Medulla oblongata (tissue), 1 donor: ENCODE measurements around the gene WBP11.
"Not testable (repeated sequence)": the region's sequence is repeated elsewhere in the genome, so short reads cannot be mapped to it uniquely, and the experiment has no call there.

Experiments
- DNase-seq: peaks from one replicate; pipeline ENCODE4 v3.0.0-alpha.2; 2015; ENCODE audit errors: extremely low spot score

WBP11 gene

GRCh38 chr12:14772946-14773345, 30.3 kb downstream of the WBP11 start:
- no peak for DNase-seq

GRCh38 chr12:14771651-14772137, 31.6 kb downstream of the WBP11 start:
- DNase-seq: no peak

GRCh38 chr12:14770496-14771461, 32.5 kb downstream of the WBP11 start:
- DNase-seq: peak; percentile 97

DNA sequence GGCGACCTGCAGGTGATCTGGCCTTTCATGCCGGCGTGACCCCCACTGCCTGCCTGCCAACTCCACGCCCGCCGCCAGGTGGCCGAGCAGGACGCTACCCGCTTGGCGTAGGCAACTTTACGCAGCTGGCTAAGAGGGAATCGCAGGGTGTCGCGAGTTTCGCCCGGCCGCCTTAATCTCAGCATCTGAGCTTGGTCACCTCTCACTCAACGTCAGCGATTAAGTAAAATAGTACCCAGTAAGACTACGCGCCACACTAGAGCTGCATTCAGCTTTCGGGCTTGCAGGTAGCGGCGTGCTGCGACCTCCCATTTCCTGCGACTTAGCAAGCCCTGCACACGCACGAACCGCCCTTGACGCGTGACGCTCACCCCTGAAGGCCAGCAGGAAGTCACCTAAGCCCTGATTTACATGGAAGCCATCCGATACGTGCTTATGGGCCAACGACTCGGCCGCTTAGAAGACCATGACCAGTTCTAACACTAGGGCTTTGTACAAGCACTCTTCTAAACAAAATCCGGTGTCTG, 33.2 kb downstream of the WBP11 start:
- peak; percentile 73 for DNase-seq

- no peak for DNase-seq
Measured at GRCh38 chr12:14769466-14769968, 33.8 kb downstream of the WBP11 start.

DNA sequence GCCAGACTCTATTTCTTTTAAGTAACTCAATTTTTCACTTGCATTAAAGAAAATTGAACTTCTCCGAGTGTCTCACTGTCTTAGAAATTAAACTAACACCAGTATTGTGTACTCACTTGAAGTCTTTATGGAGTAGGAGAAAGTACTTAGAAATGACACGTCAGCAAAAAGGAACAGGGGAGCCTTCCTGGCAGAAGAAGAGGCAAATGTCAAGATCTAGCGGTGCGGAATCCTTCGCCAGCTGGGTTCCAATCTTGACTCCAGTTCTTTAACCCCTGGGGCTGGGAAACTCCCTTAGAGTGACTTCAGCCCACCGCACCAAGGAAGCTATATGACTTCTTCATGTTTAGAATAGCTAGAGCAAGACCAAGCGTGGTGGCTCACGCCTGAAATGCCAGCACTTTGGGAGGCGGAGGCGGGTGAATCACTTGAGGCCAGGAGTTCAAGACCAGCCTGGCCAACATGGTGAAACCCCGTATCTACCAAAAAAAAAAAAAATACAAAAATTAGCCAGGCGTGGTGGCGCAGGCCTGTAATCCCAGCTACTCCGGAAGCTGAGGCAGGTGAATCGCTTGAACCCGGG, 34.4 kb downstream of the WBP11 start:
- DNase-seq: no peak

GRCh38 chr12:14767617-14768016, 35.7 kb downstream of the WBP11 start:
- DNase-seq: no peak

GRCh38 chr12:14766649-14767215, 36.5 kb downstream of the WBP11 start:
- DNase-seq: no peak

- DNase-seq: not testable (repeated sequence)
Measured at GRCh38 chr12:14766020-14766419, 37.3 kb downstream of the WBP11 start.

GRCh38 chr12:14765398-14765797, 37.9 kb downstream of the WBP11 start:
- DNase-seq: no peak

DNA sequence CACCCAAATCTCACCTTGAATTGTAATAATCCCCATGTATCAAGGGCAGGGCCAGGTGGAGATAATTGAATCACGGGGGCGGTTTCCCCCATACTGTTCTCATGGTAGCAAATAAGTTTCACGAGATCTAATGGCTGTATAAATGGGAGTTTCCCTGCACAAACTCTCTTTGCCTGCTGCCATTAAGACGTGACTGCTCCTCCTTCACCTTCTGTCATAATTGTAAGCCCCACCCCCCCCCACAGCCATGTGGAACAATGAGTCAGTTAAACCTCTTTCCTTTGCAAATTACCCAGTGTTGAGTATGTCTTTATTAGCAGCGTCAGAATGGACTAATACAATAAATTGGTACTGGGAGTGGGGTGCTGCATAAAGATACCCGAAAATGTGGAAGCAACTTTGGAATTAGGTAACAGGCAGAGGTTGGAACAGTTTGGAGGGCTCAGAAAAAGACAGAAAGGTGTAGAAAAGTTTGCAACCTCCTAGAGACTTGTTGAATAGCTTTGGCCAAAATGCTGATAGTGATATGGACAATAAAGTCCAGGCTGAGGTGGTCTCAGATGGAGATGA, 43.5 kb downstream of the WBP11 start:
- DNase-seq: not testable (repeated sequence)

DNA sequence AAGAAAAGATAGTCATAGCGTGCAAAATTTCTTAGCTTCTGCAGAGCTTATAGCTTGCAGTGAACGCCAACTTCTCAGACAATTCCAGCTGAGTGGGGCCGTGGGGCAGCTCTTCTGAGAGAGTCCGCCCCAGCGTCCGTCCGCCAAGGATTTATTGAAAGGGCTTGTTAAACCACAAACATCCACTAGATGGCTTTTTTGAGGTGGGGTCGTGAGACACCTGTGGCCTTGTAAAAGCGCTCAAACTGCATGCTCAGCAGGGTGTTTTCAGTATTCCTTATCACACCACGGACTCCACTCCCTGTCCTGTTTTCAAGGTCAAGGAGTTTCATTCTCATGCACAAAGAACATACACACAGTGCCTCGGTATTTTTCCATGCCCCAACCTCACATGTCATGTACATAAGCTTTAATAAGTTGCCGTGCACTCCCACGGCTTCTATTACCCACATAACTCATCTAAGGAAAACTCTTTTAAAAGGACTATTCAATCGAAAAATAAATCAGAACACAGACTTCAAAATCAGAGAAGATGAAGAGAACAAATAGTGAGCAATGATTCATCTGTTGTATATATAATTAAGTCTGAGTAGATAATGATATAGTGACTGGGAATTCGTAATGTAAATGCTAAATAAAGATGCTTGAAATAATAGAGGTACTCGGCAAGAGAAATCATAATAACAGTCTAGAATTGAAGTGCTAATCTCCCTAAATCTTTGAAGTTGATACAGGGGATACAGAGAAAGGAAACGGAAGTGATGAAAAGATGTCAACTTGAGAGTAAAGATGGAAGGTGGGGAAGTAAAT, 46.7 kb downstream of the WBP11 start:
- no peak for DNase-seq

- no peak for DNase-seq
Measured at GRCh38 chr12:14751986-14752385, 51.3 kb downstream of the WBP11 start.

DNA sequence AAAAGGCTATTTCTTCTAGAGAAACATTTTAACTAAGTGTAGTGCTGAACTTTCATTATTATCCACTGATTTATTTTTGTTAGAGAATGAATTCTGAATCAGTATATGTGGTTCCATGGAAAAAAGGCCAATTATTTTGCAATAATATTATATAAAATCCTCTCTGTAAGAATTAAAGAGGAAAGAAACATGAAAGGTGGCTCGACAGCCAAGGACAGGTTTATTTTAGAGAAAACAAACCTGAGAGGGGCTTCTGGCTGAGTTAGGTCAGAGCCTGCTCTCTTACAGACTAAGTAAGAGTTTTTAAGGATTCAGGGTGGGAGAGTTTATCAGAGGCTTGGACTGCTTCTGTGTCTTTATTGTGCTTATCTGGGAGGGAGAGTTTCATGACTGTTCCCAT, 60.2 kb downstream of the WBP11 start:
- DNase-seq: no peak

GRCh38 chr12:14741942-14742341, 61.3 kb downstream of the WBP11 start:
- no peak for DNase-seq

GRCh38 chr12:14741153-14741552, 62.1 kb downstream of the WBP11 start:
- no peak for DNase-seq

DNA sequence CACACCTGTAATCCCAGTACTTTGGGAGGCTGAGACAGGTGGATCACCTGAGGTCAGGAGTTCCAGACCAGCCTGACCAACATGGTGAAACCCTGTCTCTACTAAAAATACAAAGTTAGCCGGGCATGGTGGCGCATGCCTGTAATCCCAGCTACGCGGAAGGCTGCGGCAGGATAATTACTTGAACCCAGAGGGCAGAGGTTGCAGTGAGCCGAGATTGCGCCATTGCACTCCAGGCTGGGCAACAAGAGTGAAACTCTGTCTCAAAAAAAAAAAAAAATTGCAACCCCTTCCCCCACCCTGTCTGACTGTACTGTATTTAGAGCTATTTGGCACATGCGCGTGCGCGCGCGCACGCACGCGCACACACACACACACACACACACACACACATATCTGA, 66.8 kb downstream of the WBP11 start:
- not testable (repeated sequence) for DNase-seq
